DOHH2 (cell line): Measurements from ENCODE around the gene IFNAR1.

Source experiments
- EZH2phosphoT487 ChIP-seq: fragments of 200-600 bp; sonication (generic); IDR thresholded peaks from 2 replicates; pipeline ENCODE4 v1.6.1; 2017; ENCODE audit warnings: borderline replicate concordance, mild to moderate bottlenecking, antibody characterized with exemption, low read length, moderate library complexity, mixed read lengths
- TF ChIP-seq, protein P1 (sequence below): fragments of 200-600 bp; sonication (generic); IDR thresholded peaks from one replicate; pipeline ENCODE4 v1.5.1; 2014; ENCODE audit warnings: antibody characterized with exemption, mild to moderate bottlenecking, low read depth, low read length; ENCODE audit not compliant: poor library complexity, severe bottlenecking

DNA sequence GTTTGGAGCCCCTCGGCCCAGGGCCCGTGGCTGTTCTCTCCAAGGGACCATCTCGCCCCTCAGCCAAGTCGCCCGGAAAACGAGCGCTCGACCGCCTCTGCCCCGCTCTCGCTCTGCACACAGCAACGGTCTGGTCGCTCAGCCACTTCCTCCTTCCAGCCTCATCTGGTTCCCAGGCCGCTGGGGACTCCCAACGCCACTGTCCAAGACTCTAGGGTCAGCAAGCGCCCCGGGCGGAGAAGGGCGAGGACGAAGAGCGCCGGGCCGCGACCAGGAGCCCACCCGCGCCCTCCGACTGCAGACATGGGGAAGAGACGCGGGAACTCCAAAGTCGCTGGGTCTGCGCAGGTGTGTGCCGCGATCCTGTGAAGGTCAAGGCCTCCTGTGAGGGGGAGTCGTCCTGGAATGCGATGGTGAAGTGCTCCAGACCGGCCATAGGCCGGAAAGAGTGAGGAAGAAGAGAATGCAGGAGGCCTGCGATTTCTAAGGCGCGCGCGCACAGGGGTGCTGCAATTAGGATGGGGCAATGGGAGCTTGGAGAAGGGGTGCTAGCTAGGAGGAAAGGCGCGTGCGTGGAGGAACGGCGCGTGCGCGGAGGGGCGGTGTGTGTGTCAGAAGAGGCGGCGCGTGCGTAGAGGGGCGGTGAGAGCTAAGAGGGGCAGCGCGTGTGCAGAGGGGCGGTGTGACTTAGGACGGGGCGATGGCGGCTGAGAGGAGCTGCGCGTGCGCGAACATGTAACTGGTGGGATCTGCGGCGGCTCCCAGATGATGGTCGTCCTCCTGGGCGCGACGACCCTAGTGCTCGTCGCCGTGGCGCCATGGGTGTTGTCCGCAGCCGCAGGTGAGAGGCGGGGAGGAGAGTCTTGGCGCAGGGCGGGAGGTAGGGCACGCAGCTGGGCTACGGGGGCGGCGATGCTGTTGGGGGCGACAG is at the start of gene IFNAR1:
- TF ChIP-seq, protein P1, sequence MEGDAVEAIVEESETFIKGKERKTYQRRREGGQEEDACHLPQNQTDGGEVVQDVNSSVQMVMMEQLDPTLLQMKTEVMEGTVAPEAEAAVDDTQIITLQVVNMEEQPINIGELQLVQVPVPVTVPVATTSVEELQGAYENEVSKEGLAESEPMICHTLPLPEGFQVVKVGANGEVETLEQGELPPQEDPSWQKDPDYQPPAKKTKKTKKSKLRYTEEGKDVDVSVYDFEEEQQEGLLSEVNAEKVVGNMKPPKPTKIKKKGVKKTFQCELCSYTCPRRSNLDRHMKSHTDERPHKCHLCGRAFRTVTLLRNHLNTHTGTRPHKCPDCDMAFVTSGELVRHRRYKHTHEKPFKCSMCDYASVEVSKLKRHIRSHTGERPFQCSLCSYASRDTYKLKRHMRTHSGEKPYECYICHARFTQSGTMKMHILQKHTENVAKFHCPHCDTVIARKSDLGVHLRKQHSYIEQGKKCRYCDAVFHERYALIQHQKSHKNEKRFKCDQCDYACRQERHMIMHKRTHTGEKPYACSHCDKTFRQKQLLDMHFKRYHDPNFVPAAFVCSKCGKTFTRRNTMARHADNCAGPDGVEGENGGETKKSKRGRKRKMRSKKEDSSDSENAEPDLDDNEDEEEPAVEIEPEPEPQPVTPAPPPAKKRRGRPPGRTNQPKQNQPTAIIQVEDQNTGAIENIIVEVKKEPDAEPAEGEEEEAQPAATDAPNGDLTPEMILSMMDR, result no peak
- TF ChIP-seq EZH2phosphoT487, result no peak
